Kasumi-1 (cell line): ENCODE results near the gene OPCML.

Source experiments
- DNase-seq, 2 experiments: peaks; one replicate each; lab custom pipeline; 2025; lab: John Stamatoyannopoulos, UW

OPCML gene

DNA sequence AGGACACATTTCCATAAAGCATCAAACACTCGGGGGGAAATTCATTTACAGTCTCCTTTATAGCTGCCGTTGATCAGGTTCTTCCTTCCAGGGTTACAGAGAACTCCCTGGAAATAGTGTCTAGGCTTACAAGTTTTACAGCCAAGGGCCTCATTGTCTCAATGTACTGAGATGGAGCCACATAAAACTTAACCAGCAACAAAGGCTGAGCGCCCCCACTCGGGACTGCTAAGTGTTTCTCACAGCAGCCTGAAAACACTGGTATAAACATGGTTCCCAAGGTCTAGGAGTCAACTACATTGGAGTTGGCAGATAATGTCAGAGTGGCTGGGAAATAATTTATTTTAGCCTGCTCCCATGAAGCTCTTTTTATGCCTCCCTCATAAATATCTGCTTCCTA lies 686.2 kb downstream of the OPCML start:
- DNase-seq = no peak

DNA sequence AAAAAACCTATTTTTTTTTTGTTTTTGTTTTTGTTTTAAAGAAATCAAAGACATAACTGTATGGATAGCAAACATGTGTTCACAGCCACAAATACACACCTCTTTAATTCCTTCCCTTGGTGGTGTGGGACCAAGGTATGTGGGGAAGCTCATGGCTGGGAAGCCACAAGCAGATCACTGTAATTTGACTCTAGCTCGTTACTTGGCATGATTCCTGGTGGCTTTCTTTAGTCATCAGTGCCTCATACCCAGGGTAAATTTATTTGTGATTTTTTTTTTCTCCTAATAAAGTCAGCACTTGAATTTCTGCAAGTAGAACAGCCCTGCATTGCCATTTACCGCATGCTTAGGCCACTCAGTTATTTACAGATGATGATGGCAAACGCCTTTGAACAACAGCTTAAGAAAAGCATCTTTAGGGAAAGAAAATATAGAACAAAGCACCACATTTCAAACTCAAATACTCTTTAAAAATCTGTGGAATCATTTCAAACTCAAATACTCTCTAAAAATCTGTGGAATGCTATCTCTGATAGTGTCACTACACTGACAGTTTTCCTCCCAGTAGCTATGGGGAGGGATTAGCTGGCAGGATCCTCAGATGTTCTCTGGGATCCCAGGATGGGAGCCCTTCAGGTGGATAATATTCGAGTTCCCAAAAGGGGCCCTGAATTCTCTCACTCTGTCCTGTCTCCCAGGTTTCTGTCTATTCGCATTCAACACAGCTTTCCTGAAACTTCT lies 687.2 kb downstream of the OPCML start:
- DNase-seq = no peak

DNA sequence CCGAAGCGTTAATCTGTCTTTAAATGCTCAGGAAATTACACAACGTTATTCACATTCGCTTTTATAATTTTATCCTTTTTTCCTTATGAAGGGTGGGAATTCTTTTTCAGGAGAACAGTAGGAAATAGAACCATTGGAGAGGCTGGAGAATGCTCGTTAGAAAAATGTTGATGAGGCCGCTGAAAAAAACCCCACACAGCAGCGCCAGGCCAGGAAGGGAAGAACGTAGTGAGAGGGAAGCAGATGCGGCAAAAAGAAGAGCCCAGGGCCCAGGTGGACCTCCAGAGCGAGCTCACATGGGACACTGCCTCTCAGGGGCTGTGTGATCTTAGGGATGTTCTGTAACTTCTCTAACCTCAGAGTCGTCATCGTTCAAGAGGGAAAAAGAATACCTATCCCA lies 691.6 kb downstream of the OPCML start:
- no peak for DNase-seq

DNA sequence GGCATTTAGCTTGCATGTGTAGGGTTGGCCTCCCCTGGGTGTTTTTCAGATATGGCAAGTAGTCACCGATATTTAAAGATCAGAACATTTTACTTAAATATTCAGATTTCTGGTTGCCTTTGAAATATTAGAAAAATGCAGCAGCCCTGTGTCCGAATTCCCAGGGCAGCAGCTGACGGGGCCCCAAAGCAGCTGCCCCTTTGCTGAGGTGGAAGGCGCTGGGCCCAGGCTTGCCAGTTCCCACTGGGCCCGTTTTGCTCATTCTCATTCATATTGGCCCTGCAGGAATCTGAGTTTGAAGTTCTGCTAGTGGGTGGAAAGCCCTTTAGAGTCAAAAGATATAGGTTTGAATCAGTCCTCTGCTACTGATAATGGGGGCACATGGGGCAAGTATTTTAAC lies 692.1 kb downstream of the OPCML start:
- DNase-seq = no peak

DNA sequence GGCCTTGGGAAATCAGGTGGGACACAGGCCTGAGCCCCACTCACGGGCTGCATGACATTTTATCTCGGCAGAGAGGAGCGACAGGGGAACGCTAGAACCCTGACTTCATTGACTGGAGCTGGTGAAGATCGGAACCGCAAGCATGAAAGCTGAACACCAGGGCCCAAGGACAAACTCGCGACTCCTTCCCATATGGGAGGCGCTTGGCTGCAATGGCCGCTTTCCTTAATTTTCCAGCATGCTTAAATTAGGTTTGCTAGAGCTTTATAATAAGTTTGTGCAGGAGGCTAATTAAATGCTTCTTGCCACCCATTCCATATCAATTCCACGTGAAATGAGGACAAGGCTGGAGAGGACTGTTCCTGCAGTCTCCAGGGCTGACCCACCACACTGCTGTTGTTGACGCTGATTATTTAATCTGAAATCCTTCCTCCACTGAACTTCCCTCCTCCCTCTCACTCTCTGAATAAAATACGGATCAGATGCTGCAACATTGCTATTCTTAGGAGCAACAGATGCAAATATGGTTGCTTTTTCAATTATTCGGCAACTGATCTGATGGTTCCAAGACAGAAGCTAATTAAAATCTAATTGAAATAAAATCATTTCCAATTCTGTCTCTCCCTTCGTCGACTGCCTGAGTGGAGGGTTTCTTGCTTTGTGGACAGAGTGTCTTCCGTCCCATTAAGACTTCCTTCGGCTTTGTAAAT lies 692.9 kb downstream of the OPCML start:
- no peak for DNase-seq

DNA sequence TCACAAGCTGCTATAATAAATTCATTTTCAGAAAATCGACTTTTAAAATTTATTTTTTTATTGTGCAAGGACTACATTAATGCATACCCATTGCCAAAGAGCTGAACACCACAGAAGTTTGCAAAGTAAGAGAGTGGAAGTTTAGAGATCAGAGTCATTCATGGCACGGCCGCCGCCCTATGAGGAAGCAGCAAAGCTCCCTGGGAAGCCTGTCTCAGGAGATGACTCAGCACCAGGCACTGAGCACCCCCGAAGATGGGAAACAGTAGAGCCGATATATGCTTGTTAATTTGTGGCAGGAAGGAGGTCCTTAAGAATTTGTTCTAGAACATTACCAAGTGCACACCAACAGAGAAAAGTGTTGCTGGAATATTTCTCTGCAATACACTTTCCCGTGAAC lies 693.7 kb downstream of the OPCML start:
- no peak for DNase-seq

DNA sequence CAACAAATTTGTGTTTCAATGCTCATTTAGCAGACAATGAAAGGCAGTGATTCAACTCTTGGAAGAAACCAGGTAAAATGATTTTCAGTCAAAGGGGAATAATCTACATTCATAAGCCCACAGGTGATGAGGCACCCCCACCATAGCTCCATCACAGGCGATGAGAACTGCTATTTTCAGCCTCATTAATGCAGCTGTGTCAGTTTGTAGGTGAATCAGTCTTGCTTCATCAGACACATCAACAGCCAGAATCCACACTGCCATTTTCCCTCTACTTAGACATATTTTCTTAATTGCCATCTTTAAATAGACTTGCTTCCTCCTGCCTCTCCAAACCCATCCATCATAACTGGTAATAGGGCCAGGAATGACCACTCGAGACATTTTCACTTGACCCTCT lies 701.0 kb downstream of the OPCML start:
- no peak for DNase-seq

DNA sequence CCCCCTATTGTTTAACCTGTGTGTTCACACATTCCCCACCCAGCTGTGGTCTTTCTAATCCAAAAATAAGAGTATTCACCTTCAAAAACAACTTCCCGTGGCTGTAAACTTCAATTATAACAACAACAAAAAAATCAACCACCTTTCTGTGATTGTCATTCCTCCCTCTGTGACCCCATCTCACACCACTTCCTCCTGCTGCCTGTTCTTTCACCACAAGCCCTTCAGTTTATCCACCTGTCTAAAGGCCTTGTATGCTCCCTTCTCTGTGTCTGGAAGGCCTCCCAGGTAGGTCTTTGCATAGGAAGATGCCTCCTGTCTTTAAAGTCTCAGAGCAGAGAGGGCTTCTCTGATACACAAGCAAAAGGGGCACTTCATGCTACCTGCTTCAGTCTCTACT lies 707.7 kb downstream of the OPCML start:
- no peak for DNase-seq

DNA sequence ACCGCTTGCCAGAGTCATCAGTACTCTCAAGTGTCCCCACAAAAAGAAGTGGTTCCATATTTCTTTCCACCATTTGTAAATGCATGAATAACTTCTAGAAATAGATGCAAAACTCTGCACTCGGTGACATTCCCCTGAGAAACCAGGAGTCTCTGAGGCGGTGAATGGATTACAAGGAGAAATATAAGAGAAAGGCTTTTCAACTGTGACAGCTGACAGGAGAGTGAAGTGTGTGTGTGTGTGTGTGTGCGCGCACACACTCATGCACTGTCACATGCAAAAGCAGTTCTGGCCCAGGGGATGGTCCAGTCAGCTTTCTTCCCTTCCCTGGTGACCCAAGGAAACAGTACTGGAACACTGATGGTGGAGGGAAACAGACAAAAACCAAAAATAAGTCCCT lies 710.0 kb downstream of the OPCML start:
- no peak for DNase-seq

DNA sequence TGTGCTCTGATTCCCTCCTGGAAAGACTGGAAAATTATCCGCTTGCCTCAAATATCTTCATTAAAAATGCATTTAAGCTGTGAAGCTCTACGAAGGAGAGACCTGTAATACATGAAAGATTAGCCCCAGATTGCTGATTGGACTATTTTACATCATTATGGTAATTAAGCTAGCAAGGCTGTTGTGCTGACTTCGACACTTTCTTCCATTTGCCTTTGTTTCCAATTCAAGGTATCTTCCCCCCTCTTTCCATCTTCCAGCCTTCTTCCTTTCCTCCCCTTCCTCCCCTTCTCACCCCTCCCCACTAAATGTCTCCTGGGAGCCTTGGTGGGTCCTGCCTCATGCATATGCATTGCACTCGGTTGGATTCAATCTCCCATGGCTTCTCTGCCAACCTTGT lies 710.8 kb downstream of the OPCML start:
- no peak for DNase-seq

DNA sequence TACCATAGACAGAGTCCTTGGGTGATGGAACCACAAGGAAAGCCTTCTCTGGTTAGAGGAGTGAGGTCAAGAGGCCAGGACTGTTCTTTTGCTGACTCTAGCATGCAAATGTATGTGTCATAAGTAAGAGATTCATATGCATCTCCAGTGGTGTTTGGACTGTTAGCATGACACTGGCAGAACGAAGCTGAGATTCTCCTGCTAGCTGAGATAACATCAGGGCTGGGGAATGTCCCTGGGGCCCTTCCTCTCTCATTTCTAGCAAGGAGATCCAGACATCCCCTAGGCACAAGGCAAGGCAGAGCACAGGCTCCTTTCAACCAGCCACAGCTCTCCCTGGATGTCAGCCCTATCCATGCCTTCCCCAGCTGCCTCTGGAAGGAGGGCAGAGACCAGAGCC lies 711.3 kb downstream of the OPCML start:
- DNase-seq = no peak

DNA sequence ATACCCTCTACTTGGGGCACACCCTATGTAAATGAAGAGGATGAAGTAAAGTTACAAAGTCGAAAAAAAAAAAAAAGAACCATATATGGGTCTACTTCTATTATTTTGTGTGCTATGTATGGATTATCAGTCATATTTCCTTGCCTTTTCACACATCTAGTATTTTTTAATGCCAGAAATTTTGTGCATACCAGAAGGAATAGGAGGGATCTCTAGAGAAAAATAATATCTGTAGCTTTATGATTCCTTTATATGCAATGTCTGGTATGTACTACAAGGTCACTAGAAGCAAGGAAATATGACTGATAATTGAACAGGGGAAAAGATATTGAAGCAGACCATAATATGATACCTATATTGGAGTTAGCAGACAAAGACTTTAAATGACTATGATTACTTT lies 713.4 kb downstream of the OPCML start:
- DNase-seq = no peak

DNA sequence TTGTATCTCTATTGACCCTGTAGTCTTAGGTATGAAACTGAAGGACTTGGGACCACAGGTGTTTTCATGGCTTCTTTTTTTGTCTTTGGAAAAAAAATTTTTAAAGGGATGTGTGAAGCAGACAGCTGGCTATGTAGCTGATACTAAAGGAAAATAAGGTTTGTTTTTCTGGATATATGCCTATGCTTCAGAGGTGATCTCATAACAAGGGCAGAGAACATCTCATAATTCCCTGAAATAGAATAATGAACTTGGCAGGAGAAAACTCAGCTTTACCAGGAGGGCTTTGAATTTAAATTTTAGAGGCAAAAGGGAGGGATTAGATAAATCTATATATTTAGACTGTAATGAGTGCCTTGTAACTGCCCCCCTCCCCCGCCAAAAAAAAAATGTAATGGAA lies 714.9 kb downstream of the OPCML start:
- no peak for DNase-seq

DNA sequence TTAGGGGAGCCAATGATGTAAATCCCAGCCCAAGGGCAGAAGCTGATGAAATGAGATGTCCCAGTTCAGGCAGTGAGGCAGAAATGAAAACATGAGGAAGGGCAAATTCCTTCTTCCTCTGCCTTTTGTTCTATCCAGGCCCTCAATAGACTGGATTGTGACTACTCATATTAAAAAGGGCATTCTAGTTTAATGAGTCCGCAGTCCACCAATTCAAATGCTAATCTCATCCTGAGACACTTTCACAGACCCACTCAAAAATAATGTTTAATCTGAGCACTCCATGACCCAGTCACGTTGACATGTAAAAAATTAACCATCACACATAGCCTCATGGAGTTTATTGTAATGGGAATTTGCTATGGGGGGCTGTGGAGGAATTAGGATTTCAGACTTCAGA lies 717.9 kb downstream of the OPCML start:
- DNase-seq = no peak

DNA sequence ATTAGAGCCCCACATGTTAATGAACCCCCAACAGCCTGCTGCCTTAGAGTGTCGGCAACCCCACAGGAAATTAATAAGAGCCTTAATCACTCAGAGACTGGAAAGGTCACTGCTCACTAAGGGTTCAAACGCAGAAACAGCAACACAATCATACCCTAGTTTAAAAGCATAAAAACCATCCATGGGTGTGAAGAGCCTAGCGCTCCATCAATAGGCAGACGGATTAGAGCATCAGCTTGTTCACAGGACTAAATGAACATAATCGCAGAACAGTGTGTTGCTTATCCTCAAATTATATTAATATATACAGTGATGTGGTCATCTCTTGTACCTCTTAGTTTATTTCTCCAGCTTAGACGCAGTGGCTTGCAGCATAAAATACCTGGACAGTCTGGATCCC lies 720.7 kb downstream of the OPCML start:
- DNase-seq = no peak

DNA sequence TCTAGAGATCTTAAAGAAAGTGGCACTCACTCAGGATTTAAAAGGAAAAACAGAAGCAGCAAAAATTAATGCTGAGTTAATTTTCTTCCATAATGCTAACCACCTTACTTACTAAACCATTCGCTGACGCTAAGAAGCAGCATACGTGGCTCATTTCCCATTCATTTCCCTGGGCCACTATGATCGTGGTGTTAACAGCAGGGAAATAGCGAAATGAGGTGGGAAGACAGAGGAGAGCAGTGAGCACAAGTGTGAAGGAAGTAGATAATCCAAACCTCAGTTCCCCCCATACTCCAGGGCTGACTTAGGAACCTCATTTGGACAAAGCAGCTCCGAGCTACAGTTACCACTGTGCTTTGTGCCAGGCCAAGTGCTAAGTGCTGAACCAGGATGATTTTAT lies 723.2 kb downstream of the OPCML start:
- no peak for DNase-seq

DNA sequence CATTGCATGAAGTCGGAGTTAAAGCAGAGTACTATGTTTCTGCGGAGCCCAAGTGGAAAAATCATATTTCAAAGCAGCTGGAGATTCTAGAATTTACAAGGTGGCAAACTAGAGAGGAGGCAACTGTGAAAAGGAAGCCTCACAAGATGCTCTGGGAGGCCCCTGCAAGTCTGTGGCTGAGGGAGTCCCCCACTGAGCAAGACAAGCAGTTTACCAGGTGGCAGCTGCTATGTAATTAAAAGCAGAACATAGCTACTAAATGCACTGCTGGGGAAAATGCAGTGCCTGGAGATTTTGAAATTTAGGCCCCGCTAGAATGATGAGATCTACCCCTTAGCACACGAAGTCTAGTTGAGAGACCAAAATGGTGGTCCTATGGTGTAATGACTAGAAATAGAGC lies 728.0 kb downstream of the OPCML start:
- no peak for DNase-seq

DNA sequence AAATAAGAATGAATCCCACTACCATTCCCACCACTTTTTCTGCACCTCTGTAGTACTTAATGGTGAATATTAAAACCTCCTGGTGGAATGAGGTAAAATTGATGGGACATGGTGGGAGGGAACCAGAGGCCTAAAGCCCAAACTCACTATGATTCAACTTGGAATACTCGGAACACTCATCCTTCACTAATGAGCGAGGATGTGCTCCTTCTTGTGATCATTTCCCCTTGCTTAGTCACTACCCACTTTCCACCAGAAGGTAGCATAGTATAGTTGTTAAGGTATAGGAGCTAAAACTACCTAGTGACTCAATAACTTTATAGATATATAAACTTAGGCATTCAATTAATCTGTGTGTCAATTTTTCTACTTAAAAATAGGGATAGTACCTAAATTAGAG lies 728.9 kb downstream of the OPCML start:
- DNase-seq = no peak

DNA sequence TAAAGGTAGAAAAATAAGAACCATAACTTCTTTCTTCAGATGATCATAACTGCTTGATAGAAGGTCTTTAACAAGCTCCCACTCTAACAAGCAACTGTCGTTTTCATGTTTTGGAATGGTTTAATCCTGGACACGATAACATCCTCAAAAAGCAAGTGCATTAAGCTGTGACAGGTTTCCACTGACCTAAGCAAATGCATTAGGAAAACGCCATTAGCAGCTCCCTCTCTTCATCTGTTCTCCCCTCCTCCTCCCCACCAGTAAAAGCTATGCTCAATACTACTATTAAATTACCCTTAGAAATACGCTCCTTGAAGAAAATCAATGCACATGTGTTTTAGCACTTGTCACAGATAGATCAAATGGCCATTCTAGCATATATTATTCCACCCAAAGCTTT lies 729.4 kb downstream of the OPCML start:
- DNase-seq = no peak

DNA sequence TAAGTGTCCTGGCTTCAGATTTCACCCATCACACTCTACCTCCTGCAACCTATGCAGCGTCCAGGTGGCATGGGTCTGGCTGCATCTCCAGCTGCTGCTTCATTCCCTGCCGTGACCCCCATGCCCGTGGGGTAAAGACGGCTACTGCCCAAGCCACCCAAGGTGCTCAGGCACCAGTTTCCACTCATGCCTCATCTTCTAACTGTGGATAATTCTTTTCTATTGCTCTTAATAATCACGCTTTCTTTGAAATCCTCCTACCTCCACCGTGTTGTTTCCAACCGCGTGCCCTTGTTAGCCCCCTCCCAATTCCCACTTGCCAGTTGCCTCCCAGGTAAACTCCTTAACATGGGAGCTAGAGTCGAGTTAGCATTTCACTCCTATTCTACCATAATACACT lies 738.5 kb downstream of the OPCML start:
- no peak for DNase-seq

DNA sequence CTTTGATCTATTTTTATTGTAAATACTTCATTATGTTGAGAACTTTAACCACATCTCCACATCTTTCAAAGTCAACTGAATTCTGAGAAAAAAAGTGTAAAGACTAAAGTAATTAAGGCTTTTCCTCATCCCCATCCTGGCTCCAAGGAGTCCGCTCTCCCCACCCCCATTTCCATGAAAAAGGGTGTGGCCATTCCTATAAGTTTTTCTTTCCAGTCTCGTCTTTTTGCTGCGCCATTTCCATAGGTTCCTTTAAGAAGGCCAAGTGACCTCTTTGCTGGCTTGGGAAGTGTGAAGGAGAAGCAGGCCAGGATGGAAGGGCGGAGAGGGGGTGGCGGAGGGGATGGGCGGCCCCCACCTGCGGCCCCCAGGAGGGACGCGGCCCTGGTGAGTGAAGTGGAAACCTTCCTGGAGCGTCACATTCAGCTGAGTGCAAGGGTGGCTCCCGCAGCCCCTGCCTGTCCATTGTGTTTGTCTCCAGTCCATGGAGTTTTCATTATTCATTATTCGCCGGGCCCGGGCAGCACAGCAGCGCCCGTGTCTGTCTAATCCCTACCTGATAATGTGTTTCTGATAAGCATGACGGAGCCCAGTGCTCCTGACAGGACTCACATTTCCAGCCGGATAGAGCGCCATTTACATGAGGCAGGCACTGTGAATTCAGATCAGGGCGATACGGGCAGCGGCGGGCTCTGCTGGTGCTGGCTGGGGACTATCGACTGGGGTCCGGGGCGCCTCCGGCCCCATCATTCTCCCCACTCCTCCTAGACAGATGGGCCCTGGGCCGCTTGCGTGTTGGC lies 739.8 kb downstream of the OPCML start:
- no peak for DNase-seq

DNA sequence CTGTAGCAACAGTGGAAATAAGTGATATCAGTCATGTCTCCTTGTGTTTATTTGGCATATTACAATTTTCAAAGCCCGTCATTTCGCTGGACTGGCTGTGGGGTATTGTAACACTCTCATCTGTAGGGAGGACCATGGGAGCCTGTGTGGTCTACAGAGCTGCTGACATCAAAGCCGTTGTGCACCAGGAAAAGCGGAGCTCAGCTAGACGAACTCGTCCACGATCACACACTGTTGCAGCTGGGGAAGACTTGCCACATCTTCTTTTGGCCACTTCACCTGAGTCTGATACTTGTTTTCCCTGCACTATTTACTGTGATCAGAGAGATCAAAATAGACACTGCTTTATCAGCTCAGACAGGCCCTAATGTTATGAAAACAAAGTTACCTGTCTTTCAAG lies 741.3 kb downstream of the OPCML start:
- DNase-seq = no peak

DNA sequence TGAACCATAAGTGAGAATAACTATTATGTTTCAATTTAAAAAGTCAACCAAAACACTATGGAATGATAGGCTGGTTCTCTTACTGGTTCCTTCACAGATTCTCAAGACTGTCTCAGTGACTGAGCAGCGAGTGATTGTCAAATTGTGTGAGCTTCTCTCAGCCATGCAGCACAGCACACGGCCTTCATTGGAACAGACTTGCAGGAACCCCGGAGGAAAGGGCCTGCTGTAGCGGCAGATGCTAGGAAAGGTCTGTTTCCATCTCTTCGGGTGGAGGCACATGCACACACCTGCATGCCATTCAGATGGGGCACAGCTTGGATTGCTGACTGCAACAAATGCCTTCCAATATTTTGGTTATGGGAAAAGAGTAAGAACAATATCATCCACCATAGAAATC lies 741.8 kb downstream of the OPCML start:
- no peak for DNase-seq
